ENCODE data around the gene ZFAND3. TPM values are rescaled to one million over a fixed set of nuclear protein-coding genes. Genes with fewer than 3 reads are reported as not detected.

Gene ZFAND3
- total and polyA plus RNA-seq, 2 experiments from 2014 or later = 16.9 to 28.2 TPM

- H3K4me2 ChIP-seq = no peak overlapping the region
- H3K4me1 ChIP-seq (ENCODE audit: insufficient read depth) = peaks cover 20% of the 10 kb centered on the region
- ATAC-seq = no peak
- 0 out of 2 replicates have a peak, but pooled peaks cover 3% of the 10 kb centered on the region for H4K20me1 ChIP-seq (replicated peaks; ENCODE audit: insufficient read depth)
- H3K36me3 Mint-ChIP-seq (ENCODE audit: low read depth) = no peaks in the 10 kb centered on the region
- peaks cover 46% of the 10 kb centered on the region for H3K4me1 Mint-ChIP-seq
- no peaks in the 10 kb centered on the region for H3F3A ChIP-seq (replicated peaks; ENCODE audit: low read depth)
- no peaks in the 10 kb centered on the region for H3K36me3 ChIP-seq (ENCODE audit: insufficient read depth)
- H3K9me2 ChIP-seq (ENCODE audit: insufficient read depth) = no peaks in the 10 kb centered on the region
- no peaks in the 10 kb centered on the region for H3K27me3 ChIP-seq (ENCODE audit: insufficient read depth)
- H3K4me3 ChIP-seq = no peak overlapping the region
- DNase-seq (ENCODE audit: low spot score) = no peak
- no peak for TF ChIP-seq CREB1 (CRISPR knock-in tag; IDR thresholded peaks at IDR 0.05; ENCODE audit: low read depth)
- TF ChIP-seq STAT1 (IDR thresholded peaks at IDR 0.05; ENCODE audit: unreplicated experiment) = no peak
- no peak for TF ChIP-seq EZH2 (IDR thresholded peaks at IDR 0.05; ENCODE audit: low read depth, unreplicated experiment)
- TF ChIP-seq EZH2phosphoT487 (IDR thresholded peaks at IDR 0.05; ENCODE audit: unreplicated experiment) = no peak
- TF ChIP-seq CTCF (conservative IDR thresholded peaks at IDR 0.05; ENCODE audit: low read depth in 2 of 2) = no peak
- no peak for TF ChIP-seq REST (IDR thresholded peaks at IDR 0.05; ENCODE audit: unreplicated experiment)
- TF ChIP-seq POLR2AphosphoS5 (IDR thresholded peaks at IDR 0.05; ENCODE audit: low read depth) = no peak
- TF ChIP-seq ZNF331 (CRISPR knock-in tag; IDR thresholded peaks at IDR 0.05; ENCODE audit: low read depth) = no peak
- TF ChIP-seq ZNF462 (CRISPR knock-in tag; IDR thresholded peaks at IDR 0.05) = no peak
- TF ChIP-seq NANOG (IDR thresholded peaks at IDR 0.05; ENCODE audit: borderline replicate concordance) = no peak
- no peak for TF ChIP-seq ETS1 (IDR thresholded peaks at IDR 0.05)
- peaks cover 10% of the 10 kb centered on the region; the same call in 1 of the 2 replicates for H3K79me2 ChIP-seq (replicated peaks; ENCODE audit: insufficient read depth)
- H2AFZ ChIP-seq = no peak overlapping the region
- H3K27ac ChIP-seq (ENCODE audit: low read depth) = no peak overlapping the region
- H3K4me3 Mint-ChIP-seq = no peak overlapping the region
- H3K27ac Mint-ChIP-seq = no peak overlapping the region; the same call in 1 of the 2 replicates
- H3K9me3 Mint-ChIP-seq = no peaks in the 10 kb centered on the region
- H3K27me3 Mint-ChIP-seq (ENCODE audit: insufficient read depth, low read depth, poor library complexity) = peaks cover 5% of the 10 kb centered on the region
Observed at GRCh38 chr6:38149531-38149930, 330.0 kb downstream of the ZFAND3 start.

Measured in GM23338 (cell line).